GM12878 (cell line): ENCODE data around the gene CD3D.

ENCODE experiments used
- CREM ChIP-seq: IDR thresholded peaks from 2 replicates; pipeline ENCODE4 v1.6.1; 2014; ENCODE audit warnings: antibody characterized with exemption, low read depth
- MXI1 ChIP-seq: fragments of 150-350 bp; IDR thresholded peaks from 2 replicates; pipeline ENCODE4 v1.6.1; 2011; ENCODE audit warnings: low read depth, mild to moderate bottlenecking, inconsistent platforms, low read length, improper control_type of control experiment
- NFIC ChIP-seq: IDR thresholded peaks from 2 replicates; pipeline ENCODE4 v1.6.1; 2012; ENCODE audit warnings: low read depth, mild to moderate bottlenecking, inconsistent platforms, low read length, moderate library complexity
- NFXL1 ChIP-seq: fragments of 450-650 bp; IDR thresholded peaks from 2 replicates; pipeline ENCODE4 v1.6.1; 2017; ENCODE audit warnings: antibody characterized with exemption, mild to moderate bottlenecking, borderline replicate concordance
- POLR2A ChIP-seq: IDR thresholded peaks from 2 replicates; pipeline ENCODE4 v1.6.1; 2011; ENCODE audit warnings: low read depth, mild to moderate bottlenecking, low read length
- ZNF274 ChIP-seq: IDR thresholded peaks from one replicate; pipeline ENCODE4 v1.8.0; 2011; ENCODE audit not compliant: insufficient read length, insufficient read depth
- TF ChIP-seq, protein P1 (sequence below), 3 experiments: IDR thresholded peaks in 2 of 3; conservative IDR thresholded peaks in 1 of 3; 2 replicates each; pipeline ENCODE4 v1.5.1; 2011; ENCODE audit warnings: low read depth in 3 of 3, low read length in 3 of 3, mild to moderate bottlenecking in 3 of 3, control low read depth in 2 of 3, moderate library complexity in 2 of 3, inconsistent platforms in 1 of 3, mixed read lengths in 1 of 3; ENCODE audit not compliant: control insufficient read depth in 2 of 3, insufficient read depth in 1 of 3; ENCODE audit errors: extremely low read depth in 1 of 3
- TF ChIP-seq, protein P2 (sequence below): IDR thresholded peaks from 2 replicates; pipeline ENCODE4 v1.6.1; 2012; ENCODE audit warnings: mild to moderate bottlenecking, low read depth, low read length
- TF ChIP-seq, protein P3 (sequence below): fragments of 450-650 bp; formaldehyde crosslinking; IDR thresholded peaks from 2 replicates; pipeline ENCODE4 v1.4.0; 2020; ENCODE audit warnings: mild to moderate bottlenecking, moderate library complexity
- TF ChIP-seq, protein P4 (sequence below): IDR thresholded peaks from 2 replicates; pipeline ENCODE4 v1.6.1; 2012; ENCODE audit warnings: low read depth, low read length, improper control_type of control experiment

DNA sequence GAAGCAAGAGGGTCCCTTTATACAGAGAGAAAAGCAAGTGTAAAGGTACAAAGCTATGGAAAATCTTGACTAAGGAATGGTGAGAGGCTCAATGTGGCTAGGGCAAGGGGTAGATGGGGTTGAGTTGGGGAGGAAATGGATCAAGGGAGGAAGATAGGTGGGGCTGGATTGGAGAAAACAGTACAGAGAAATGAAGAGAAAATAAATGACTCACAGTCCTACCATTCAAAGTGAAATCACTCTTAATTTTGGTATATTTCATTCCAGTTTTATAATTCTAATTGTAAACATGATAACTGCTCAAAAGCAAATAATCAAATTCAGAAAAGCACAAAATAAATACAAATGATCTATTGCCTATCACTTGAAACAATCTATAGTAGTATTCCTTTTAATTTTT, 33.5 kb upstream of the CD3D start:
- TF ChIP-seq NFIC (no peak), CREM (no peak), NFXL1 (no peak), MXI1 (no peak), ZNF274 (no peak), POLR2A (no peak)
- TF ChIP-seq, protein P1, sequence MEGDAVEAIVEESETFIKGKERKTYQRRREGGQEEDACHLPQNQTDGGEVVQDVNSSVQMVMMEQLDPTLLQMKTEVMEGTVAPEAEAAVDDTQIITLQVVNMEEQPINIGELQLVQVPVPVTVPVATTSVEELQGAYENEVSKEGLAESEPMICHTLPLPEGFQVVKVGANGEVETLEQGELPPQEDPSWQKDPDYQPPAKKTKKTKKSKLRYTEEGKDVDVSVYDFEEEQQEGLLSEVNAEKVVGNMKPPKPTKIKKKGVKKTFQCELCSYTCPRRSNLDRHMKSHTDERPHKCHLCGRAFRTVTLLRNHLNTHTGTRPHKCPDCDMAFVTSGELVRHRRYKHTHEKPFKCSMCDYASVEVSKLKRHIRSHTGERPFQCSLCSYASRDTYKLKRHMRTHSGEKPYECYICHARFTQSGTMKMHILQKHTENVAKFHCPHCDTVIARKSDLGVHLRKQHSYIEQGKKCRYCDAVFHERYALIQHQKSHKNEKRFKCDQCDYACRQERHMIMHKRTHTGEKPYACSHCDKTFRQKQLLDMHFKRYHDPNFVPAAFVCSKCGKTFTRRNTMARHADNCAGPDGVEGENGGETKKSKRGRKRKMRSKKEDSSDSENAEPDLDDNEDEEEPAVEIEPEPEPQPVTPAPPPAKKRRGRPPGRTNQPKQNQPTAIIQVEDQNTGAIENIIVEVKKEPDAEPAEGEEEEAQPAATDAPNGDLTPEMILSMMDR (IDR thresholded peaks at IDR 0.05 in 2 of 3, conservative IDR thresholded peaks at IDR 0.05 in 1 of 3; ENCODE audit: control insufficient read depth in 2 of 3, extremely low read depth in 1 of 3, insufficient read depth in 1 of 3, low read depth in 3 of 3, low read length in 3 of 3) = no peak
- TF ChIP-seq, protein P2, sequence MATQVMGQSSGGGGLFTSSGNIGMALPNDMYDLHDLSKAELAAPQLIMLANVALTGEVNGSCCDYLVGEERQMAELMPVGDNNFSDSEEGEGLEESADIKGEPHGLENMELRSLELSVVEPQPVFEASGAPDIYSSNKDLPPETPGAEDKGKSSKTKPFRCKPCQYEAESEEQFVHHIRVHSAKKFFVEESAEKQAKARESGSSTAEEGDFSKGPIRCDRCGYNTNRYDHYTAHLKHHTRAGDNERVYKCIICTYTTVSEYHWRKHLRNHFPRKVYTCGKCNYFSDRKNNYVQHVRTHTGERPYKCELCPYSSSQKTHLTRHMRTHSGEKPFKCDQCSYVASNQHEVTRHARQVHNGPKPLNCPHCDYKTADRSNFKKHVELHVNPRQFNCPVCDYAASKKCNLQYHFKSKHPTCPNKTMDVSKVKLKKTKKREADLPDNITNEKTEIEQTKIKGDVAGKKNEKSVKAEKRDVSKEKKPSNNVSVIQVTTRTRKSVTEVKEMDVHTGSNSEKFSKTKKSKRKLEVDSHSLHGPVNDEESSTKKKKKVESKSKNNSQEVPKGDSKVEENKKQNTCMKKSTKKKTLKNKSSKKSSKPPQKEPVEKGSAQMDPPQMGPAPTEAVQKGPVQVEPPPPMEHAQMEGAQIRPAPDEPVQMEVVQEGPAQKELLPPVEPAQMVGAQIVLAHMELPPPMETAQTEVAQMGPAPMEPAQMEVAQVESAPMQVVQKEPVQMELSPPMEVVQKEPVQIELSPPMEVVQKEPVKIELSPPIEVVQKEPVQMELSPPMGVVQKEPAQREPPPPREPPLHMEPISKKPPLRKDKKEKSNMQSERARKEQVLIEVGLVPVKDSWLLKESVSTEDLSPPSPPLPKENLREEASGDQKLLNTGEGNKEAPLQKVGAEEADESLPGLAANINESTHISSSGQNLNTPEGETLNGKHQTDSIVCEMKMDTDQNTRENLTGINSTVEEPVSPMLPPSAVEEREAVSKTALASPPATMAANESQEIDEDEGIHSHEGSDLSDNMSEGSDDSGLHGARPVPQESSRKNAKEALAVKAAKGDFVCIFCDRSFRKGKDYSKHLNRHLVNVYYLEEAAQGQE = no peak
- TF ChIP-seq, protein P3, sequence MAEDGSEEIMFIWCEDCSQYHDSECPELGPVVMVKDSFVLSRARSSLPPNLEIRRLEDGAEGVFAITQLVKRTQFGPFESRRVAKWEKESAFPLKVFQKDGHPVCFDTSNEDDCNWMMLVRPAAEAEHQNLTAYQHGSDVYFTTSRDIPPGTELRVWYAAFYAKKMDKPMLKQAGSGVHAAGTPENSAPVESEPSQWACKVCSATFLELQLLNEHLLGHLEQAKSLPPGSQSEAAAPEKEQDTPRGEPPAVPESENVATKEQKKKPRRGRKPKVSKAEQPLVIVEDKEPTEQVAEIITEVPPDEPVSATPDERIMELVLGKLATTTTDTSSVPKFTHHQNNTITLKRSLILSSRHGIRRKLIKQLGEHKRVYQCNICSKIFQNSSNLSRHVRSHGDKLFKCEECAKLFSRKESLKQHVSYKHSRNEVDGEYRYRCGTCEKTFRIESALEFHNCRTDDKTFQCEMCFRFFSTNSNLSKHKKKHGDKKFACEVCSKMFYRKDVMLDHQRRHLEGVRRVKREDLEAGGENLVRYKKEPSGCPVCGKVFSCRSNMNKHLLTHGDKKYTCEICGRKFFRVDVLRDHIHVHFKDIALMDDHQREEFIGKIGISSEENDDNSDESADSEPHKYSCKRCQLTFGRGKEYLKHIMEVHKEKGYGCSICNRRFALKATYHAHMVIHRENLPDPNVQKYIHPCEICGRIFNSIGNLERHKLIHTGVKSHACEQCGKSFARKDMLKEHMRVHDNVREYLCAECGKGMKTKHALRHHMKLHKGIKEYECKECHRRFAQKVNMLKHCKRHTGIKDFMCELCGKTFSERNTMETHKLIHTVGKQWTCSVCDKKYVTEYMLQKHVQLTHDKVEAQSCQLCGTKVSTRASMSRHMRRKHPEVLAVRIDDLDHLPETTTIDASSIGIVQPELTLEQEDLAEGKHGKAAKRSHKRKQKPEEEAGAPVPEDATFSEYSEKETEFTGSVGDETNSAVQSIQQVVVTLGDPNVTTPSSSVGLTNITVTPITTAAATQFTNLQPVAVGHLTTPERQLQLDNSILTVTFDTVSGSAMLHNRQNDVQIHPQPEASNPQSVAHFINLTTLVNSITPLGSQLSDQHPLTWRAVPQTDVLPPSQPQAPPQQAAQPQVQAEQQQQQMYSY = no peak
- TF ChIP-seq, protein P4, sequence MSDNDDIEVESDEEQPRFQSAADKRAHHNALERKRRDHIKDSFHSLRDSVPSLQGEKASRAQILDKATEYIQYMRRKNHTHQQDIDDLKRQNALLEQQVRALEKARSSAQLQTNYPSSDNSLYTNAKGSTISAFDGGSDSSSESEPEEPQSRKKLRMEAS = no peak
